Measurements from ENCODE around the gene IFI44L.

IFI44L gene

GRCh38 chr1:78688697-78689096, 68.4 kb downstream of the IFI44L start:
- DNase-seq (ENCODE audit: low spot score), result peak; percentile 14

GRCh38 chr1:78690516-78690915, 70.3 kb downstream of the IFI44L start:
- no peak for DNase-seq (ENCODE audit: low spot score)

- DNase-seq (ENCODE audit: low spot score), result no peak
Measured at GRCh38 chr1:78691995-78692747, 71.9 kb downstream of the IFI44L start.
